Measurements from ENCODE around the gene SNRK.

GRCh38 chr3:43347774-43348173 lies 61.4 kb downstream of the SNRK start:
- TF ChIP-seq CC2D1A (CRISPR knock-in tag; IDR thresholded peaks at IDR 0.05) (no peak), E2F1 (CRISPR knock-in tag; IDR thresholded peaks at IDR 0.05) (no peak), CTCF (CRISPR knock-in tag; IDR thresholded peaks at IDR 0.05) (no peak), TCF12 (IDR thresholded peaks at IDR 0.05) (no peak), TCF12 (CRISPR knock-in tag; IDR thresholded peaks at IDR 0.05) (no peak), ZNF207 (IDR thresholded peaks at IDR 0.05; ENCODE audit: borderline replicate concordance) (no peak)

All from HepG2 (cell line).